IMR-90 (cell line): Measurements from ENCODE around the gene RAB11FIP4. TPM values are rescaled to one million over a fixed set of nuclear protein-coding genes. Genes with fewer than 3 reads are reported as not detected.

Experiments used
- ATAC-seq: fragments of 200-7000 bp; cut with Tn5 transposase; 2 replicates; pipeline ENCODE4 v1.9.1; 2020; ENCODE audit warnings: low read depth, mild to moderate bottlenecking, moderate library complexity
- BruUV-seq: library from RNA; stranded (reverse); fragments of 400-500 nt; replicated peaks from 2 replicates; lab custom pipeline; 2021; lab: Mats Ljungman, UMichigan
- CTCF ChIA-PET: fragments of 300-600 bp; formaldehyde crosslinking; extraction: SDS; loops from one replicate; lab custom pipeline; 2021; ENCODE audit warnings: antibody characterized with exemption; lab: Yijun Ruan, JAX
- POLR2A ChIA-PET: fragments of 300-600 bp; sonication (Branson Sonifier 250); formaldehyde crosslinking; loops from one replicate; lab custom pipeline; 2022; ENCODE audit warnings: antibody characterized with exemption; ENCODE audit not compliant: unreplicated experiment; lab: Charles Lee
- DNase-seq: peaks from one replicate; pipeline ENCODE4 v3.0.0; 2013
- H2AFZ ChIP-seq: replicated peaks from 2 replicates; pipeline ENCODE3; 2013; ENCODE audit warnings: low read length, mild to moderate bottlenecking; ENCODE audit not compliant: poor library complexity
- H2AK5ac ChIP-seq: 2 replicates; pipeline ENCODE4 v1.6.1; 2013; ENCODE audit warnings: low read depth, low read length, inconsistent platforms
- H2AK9ac ChIP-seq: replicated peaks from 2 replicates; pipeline ENCODE3; 2013; ENCODE audit warnings: mild to moderate bottlenecking, low read depth, low read length, moderate library complexity; ENCODE audit not compliant: poor library complexity
- H2BK120ac ChIP-seq: 2 replicates; pipeline ENCODE4 v1.6.1; 2013; ENCODE audit warnings: low read depth, low read length, inconsistent platforms
- H2BK15ac ChIP-seq: 3 replicates; pipeline ENCODE4 v1.6.1; 2013; ENCODE audit warnings: low read depth, low read length, inconsistent platforms
- H2BK20ac ChIP-seq: 2 replicates; pipeline ENCODE4 v1.6.1; 2013; ENCODE audit warnings: low read depth, mild to moderate bottlenecking, inconsistent platforms, low read length, moderate library complexity
- H2BK5ac ChIP-seq: 2 replicates; pipeline ENCODE4 v1.6.1; 2013; ENCODE audit warnings: mild to moderate bottlenecking, low read depth, low read length, inconsistent platforms; ENCODE audit not compliant: poor library complexity, severe bottlenecking
- H3K14ac ChIP-seq: replicated peaks from 2 replicates; pipeline ENCODE4 v1.6.1; 2013; ENCODE audit warnings: low read depth, low read length, inconsistent platforms
- H3K18ac ChIP-seq: 2 replicates; pipeline ENCODE4 v1.6.1; 2013; ENCODE audit warnings: low read depth, low read length, control low read depth
- H3K23ac ChIP-seq: 2 replicates; pipeline ENCODE4 v1.6.1; 2013; ENCODE audit warnings: low read depth, low read length, inconsistent platforms
- H3K27ac ChIP-seq: 2 replicates; pipeline ENCODE4 v1.5.1; 2013; ENCODE audit warnings: mild to moderate bottlenecking, control low read depth, low read length; ENCODE audit not compliant: insufficient read depth
- H3K27me3 ChIP-seq: 2 replicates; pipeline ENCODE4 v1.6.1; 2013; ENCODE audit warnings: low read length; ENCODE audit not compliant: control insufficient read depth, insufficient read depth
- H3K36me3 ChIP-seq: 2 replicates; pipeline ENCODE4 v1.6.1; 2013; ENCODE audit warnings: low read length, mixed read lengths; ENCODE audit not compliant: control insufficient read depth, insufficient read depth
- H3K4ac ChIP-seq: 2 replicates; pipeline ENCODE4 v1.6.1; 2013; ENCODE audit warnings: low read depth, low read length, inconsistent platforms
- H3K4me1 ChIP-seq: 2 replicates; pipeline ENCODE4 v1.6.1; 2013; ENCODE audit warnings: low read length, mixed read lengths; ENCODE audit not compliant: control insufficient read depth, insufficient read depth
- H3K4me2 ChIP-seq: 2 replicates; pipeline ENCODE4 v1.6.1; 2013; ENCODE audit warnings: low read depth, mild to moderate bottlenecking, control low read depth, low read length, moderate library complexity
- H3K4me3 ChIP-seq: 2 replicates; pipeline ENCODE4 v1.5.1; 2013; ENCODE audit warnings: low read depth, mild to moderate bottlenecking, control low read depth, low read length, moderate library complexity; ENCODE audit not compliant: insufficient read depth
- H3K56ac ChIP-seq: 2 replicates; pipeline ENCODE4 v1.6.1; 2013; ENCODE audit warnings: low read length, inconsistent platforms; ENCODE audit not compliant: insufficient read depth; ENCODE audit errors: extremely low read depth
- H3K79me1 ChIP-seq, 2 experiments: 2 replicates each; pipeline ENCODE4 v1.6.1; 2013; ENCODE audit warnings: low read length in 2 of 2, inconsistent platforms in 1 of 2, low read depth in 1 of 2
- H3K9ac ChIP-seq: 2 replicates; pipeline ENCODE4 v1.6.1; 2013; ENCODE audit warnings: low read depth, low read length, control low read depth
- H3K9me1 ChIP-seq: 2 replicates; pipeline ENCODE4 v1.6.1; 2013; ENCODE audit warnings: low read length, inconsistent platforms; ENCODE audit not compliant: insufficient read depth
- H3K9me3 ChIP-seq: 2 replicates; pipeline ENCODE4 v1.6.1; 2013; ENCODE audit warnings: low read length; ENCODE audit not compliant: control insufficient read depth, insufficient read depth
- H4K20me1 ChIP-seq: 2 replicates; pipeline ENCODE4 v1.6.1; 2013; ENCODE audit warnings: low read length, inconsistent platforms; ENCODE audit not compliant: insufficient read depth
- H4K5ac ChIP-seq: 2 replicates; pipeline ENCODE4 v1.6.1; 2013; ENCODE audit warnings: mild to moderate bottlenecking, low read depth, low read length, control low read depth
- H4K8ac ChIP-seq, 2 experiments: 2 replicates each; pipeline ENCODE4 v1.6.1; 2013; ENCODE audit warnings: low read depth in 2 of 2, low read length in 2 of 2, control low read depth in 1 of 2, inconsistent platforms in 1 of 2
- H4K91ac ChIP-seq: 2 replicates; pipeline ENCODE4 v1.6.1; 2013; ENCODE audit warnings: low read depth, low read length, inconsistent platforms; ENCODE audit not compliant: insufficient read depth
- BHLHE40 ChIP-seq: fragments of 150-350 bp; IDR thresholded peaks from 2 replicates; pipeline ENCODE4 v1.6.1; 2016; ENCODE audit warnings: mild to moderate bottlenecking, low read depth, low read length
- CEBPB ChIP-seq: IDR thresholded peaks from 2 replicates; pipeline ENCODE4 v1.6.1; 2012; ENCODE audit warnings: low read depth, low read length, improper control_type of control experiment
- CHD1 ChIP-seq: IDR thresholded peaks from 2 replicates; pipeline ENCODE4 v1.6.1; 2012; ENCODE audit warnings: low read depth, low read length, improper control_type of control experiment
- ELK1 ChIP-seq: fragments of 150-350 bp; IDR thresholded peaks from 2 replicates; pipeline ENCODE4 v1.6.1; 2016; ENCODE audit warnings: low read depth, mild to moderate bottlenecking, low read length, moderate library complexity, borderline replicate concordance
- FOS ChIP-seq: fragments of 150-350 bp; IDR thresholded peaks from 2 replicates; pipeline ENCODE4 v1.6.1; 2016; ENCODE audit warnings: low read depth, low read length
- MAFK ChIP-seq: IDR thresholded peaks from 2 replicates; pipeline ENCODE4 v1.6.1; 2012; ENCODE audit warnings: low read depth, low read length, improper control_type of control experiment
- MAZ ChIP-seq: IDR thresholded peaks from 2 replicates; pipeline ENCODE4 v1.6.1; 2012; ENCODE audit warnings: low read depth, mild to moderate bottlenecking, low read length, improper control_type of control experiment, moderate library complexity, borderline replicate concordance
- MXI1 ChIP-seq: IDR thresholded peaks from 2 replicates; pipeline ENCODE4 v1.6.1; 2012; ENCODE audit warnings: low read depth, mild to moderate bottlenecking, low read length, moderate library complexity, borderline replicate concordance
- NFE2L2 ChIP-seq: fragments of 150-350 bp; IDR thresholded peaks from 2 replicates; pipeline ENCODE4 v1.6.1; 2016; ENCODE audit warnings: low read depth, mild to moderate bottlenecking, low read length
- POLR2A ChIP-seq: IDR thresholded peaks from 2 replicates; pipeline ENCODE4 v1.6.1; 2012; ENCODE audit warnings: mild to moderate bottlenecking, low read depth, low read length
- RAD21 ChIP-seq: IDR thresholded peaks from 2 replicates; pipeline ENCODE4 v1.6.1; 2012; ENCODE audit warnings: low read length, improper control_type of control experiment
- RCOR1 ChIP-seq: IDR thresholded peaks from 2 replicates; pipeline ENCODE4 v1.6.1; 2012; ENCODE audit warnings: mild to moderate bottlenecking, low read length, improper control_type of control experiment; ENCODE audit not compliant: insufficient replicate concordance
- RFX5 ChIP-seq: IDR thresholded peaks from 2 replicates; pipeline ENCODE4 v1.8.0; 2012; ENCODE audit warnings: low read depth, mild to moderate bottlenecking, low read length, moderate library complexity
- SMC3 ChIP-seq: fragments of 150-350 bp; IDR thresholded peaks from 2 replicates; pipeline ENCODE4 v1.6.1; 2016; ENCODE audit warnings: low read depth, mild to moderate bottlenecking, antibody characterized with exemption, low read length, moderate library complexity
- WGBS, 2 experiments: methylation state at CpG; one replicate each; pipeline versions ENCODE4 v1.1.5 to v1.1.7; 2013; ENCODE audit warnings: missing lambda C conversion rate in 2 of 2; ENCODE audit not compliant: insufficient read length in 1 of 2; ENCODE audit errors: extremely low coverage in 2 of 2; 5-methylcytosine and 5-hydroxymethylcytosine counted together
- dilution Hi-C: fragments of 300-500 bp; cut with HindIII; formaldehyde crosslinking; loops from one replicate; pipeline ENCODE4 v1.14.3; 2018; ENCODE audit warnings: low sequenced_read_pairs; ENCODE audit not compliant: unreplicated experiment
- in situ Hi-C: fragments of 300-500 bp; cut with MboI; formaldehyde crosslinking; loops from 3 replicates; pipeline ENCODE4 v1.14.3; 2019; ENCODE audit warnings: low sequenced_read_pairs, inconsistent platforms, mixed read lengths
- intact Hi-C: fragments of 100-400 bp; cut with micrococcal nuclease; formaldehyde crosslinking; loops from 2 replicates; pipeline ENCODE4 v1.10.0; 2022
- polyA plus RNA-seq, 3 experiments: library from polyadenylated mRNA; depleted of rRNA; stranded (reverse); fragments of >200 nt; gene quantifications; 2 replicates each; pipeline ENCODE4 v1.2.3, GENCODE V29; 2012; ENCODE audit warnings: low replicate concordance in 1 of 3
- total RNA-seq: library from RNA; depleted of rRNA; stranded (reverse); fragments of >200 nt; gene quantifications from 2 replicates; pipeline ENCODE4 v1.2.3, GENCODE V29; 2012
- TF ChIP-seq, protein P1 (sequence below): fragments of 150-350 bp; IDR thresholded peaks from 2 replicates; pipeline ENCODE4 v1.6.1; 2017; ENCODE audit warnings: mild to moderate bottlenecking, antibody characterized with exemption, low read length, low read depth
- TF ChIP-seq, protein P2 (sequence below): conservative IDR thresholded peaks from 2 replicates; pipeline ENCODE4 v1.5.1; 2012; ENCODE audit warnings: mild to moderate bottlenecking, low read depth, low read length, improper control_type of control experiment

Gene RAB11FIP4
- total and polyA plus RNA-seq, 2 of the 4 experiments (the other 2 are of a cell fraction) = 0.68 to 1.1 TPM

DNA sequence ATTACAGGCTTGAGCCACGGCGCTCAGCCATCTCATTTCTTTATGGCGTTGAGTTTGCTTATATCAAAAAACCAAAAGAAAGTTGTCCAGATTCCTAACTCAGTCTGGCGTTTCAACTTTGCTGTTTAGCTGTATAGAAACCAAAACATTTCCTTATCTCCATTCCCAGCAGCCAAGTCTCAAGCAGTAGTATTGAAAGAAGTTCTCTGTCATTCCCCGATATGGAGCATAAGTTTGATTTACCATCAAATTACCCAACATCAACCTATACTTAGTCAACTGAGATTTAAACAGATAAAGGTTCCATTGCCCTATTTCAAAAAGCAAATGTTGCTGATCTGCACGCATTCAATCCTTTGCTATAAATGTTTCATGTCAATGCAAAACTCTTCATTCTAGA is 27.5 kb upstream of the RAB11FIP4 start:
- in situ Hi-C loops (no loop called here), intact Hi-C loops (no loop called here), dilution Hi-C loops (no loop called here)
- ChIA-PET POLR2A (no interaction called here), CTCF (no interaction called here)
- no peak overlapping the region for H4K8ac ChIP-seq
- no peak for ATAC-seq
- DNase-seq = no peak
- no peak overlapping the region for H3K56ac ChIP-seq
- no peak overlapping the region for H4K5ac ChIP-seq
- H2AK9ac ChIP-seq = no peak overlapping the region
- H3K36me3 ChIP-seq = peaks cover 18% of the 10 kb centered on the region
- H2BK5ac ChIP-seq = no peak overlapping the region
- no peak overlapping the region for H3K23ac ChIP-seq
- H3K18ac ChIP-seq = no peak overlapping the region
- no peak overlapping the region for H3K9ac ChIP-seq
- no peak overlapping the region for H3K14ac ChIP-seq
- BruUV-seq = no TSS peak
- no peaks in the 10 kb centered on the region for H4K20me1 ChIP-seq
- no peak overlapping the region for H3K4me2 ChIP-seq
- WGBS, 2 experiments = 100% methylated on average over 3 of the region's 6 CpGs; no CpG with 5 or more reads in 1 of the 2 experiments
- no peaks in the 10 kb centered on the region for H3K9me3 ChIP-seq
- H4K91ac ChIP-seq = no peak overlapping the region
- H2BK15ac ChIP-seq = no peak overlapping the region
- 0 out of 2 replicates have a peak, but pooled peaks cover 4% of the 10 kb centered on the region for H3K9me1 ChIP-seq
- no peak overlapping the region for H2AFZ ChIP-seq
- no peak overlapping the region for H2BK20ac ChIP-seq
- no peak overlapping the region for H3K4me3 ChIP-seq
- no peaks in the 10 kb centered on the region for H3K27me3 ChIP-seq
- H2AK5ac ChIP-seq = no peak overlapping the region
- H3K4ac ChIP-seq = no peak overlapping the region
- H3K79me1 ChIP-seq = peaks cover 0 to 13% of the 10 kb centered on the region in 2 experiments; a peak in 1 of 4 replicates
- H2BK120ac ChIP-seq = no peak overlapping the region
- H3K4me1 ChIP-seq = no peaks in the 10 kb centered on the region; the same call in 1 of the 2 replicates
- no peak overlapping the region for H3K27ac ChIP-seq
- TF ChIP-seq CHD1 = no peak
- TF ChIP-seq FOS = no peak
- TF ChIP-seq RAD21 = no peak
- no peak for TF ChIP-seq MAFK
- TF ChIP-seq NFE2L2 = no peak
- TF ChIP-seq MAZ = no peak
- TF ChIP-seq MXI1 = no peak
- no peak for TF ChIP-seq POLR2A
- TF ChIP-seq, protein P1, sequence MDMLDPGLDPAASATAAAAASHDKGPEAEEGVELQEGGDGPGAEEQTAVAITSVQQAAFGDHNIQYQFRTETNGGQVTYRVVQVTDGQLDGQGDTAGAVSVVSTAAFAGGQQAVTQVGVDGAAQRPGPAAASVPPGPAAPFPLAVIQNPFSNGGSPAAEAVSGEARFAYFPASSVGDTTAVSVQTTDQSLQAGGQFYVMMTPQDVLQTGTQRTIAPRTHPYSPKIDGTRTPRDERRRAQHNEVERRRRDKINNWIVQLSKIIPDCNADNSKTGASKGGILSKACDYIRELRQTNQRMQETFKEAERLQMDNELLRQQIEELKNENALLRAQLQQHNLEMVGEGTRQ = no peak
- TF ChIP-seq CEBPB = no peak
- no peak for TF ChIP-seq BHLHE40
- TF ChIP-seq, protein P2, sequence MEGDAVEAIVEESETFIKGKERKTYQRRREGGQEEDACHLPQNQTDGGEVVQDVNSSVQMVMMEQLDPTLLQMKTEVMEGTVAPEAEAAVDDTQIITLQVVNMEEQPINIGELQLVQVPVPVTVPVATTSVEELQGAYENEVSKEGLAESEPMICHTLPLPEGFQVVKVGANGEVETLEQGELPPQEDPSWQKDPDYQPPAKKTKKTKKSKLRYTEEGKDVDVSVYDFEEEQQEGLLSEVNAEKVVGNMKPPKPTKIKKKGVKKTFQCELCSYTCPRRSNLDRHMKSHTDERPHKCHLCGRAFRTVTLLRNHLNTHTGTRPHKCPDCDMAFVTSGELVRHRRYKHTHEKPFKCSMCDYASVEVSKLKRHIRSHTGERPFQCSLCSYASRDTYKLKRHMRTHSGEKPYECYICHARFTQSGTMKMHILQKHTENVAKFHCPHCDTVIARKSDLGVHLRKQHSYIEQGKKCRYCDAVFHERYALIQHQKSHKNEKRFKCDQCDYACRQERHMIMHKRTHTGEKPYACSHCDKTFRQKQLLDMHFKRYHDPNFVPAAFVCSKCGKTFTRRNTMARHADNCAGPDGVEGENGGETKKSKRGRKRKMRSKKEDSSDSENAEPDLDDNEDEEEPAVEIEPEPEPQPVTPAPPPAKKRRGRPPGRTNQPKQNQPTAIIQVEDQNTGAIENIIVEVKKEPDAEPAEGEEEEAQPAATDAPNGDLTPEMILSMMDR = no peak
- TF ChIP-seq RCOR1 = no peak
- TF ChIP-seq SMC3 = no peak
- TF ChIP-seq ELK1 = no peak
- no peak for TF ChIP-seq RFX5
